ENCODE measurements around the gene CRACDL.

The CRACDL gene

DNA sequence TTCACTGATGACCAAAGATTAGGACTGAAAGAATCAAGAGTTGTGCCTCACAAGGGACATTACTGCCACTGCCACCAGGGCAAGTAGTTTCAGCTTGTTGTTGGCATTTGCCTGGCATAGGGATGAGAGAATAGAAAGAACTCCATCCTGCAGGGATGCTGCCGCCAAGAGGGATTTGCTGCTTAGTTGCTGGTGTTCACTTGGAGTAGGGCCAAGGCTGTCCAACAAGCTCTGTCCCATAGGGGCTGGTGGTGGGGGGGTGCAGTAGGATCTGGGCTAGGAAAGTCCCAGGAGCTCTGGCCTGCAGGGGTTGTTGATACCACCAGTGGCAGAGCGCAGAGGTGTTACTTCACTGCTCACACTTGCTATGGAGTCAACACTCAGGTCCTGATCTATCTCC is 120.2 kb downstream of the CRACDL start:
- DNase-seq (ENCODE audit: low read depth): no peak
- H3K4me3 ChIP-seq (ENCODE audit: low read depth, low read length): no peak overlapping the region
- TF ChIP-seq, protein P1, sequence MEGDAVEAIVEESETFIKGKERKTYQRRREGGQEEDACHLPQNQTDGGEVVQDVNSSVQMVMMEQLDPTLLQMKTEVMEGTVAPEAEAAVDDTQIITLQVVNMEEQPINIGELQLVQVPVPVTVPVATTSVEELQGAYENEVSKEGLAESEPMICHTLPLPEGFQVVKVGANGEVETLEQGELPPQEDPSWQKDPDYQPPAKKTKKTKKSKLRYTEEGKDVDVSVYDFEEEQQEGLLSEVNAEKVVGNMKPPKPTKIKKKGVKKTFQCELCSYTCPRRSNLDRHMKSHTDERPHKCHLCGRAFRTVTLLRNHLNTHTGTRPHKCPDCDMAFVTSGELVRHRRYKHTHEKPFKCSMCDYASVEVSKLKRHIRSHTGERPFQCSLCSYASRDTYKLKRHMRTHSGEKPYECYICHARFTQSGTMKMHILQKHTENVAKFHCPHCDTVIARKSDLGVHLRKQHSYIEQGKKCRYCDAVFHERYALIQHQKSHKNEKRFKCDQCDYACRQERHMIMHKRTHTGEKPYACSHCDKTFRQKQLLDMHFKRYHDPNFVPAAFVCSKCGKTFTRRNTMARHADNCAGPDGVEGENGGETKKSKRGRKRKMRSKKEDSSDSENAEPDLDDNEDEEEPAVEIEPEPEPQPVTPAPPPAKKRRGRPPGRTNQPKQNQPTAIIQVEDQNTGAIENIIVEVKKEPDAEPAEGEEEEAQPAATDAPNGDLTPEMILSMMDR (conservative IDR thresholded peaks at IDR 0.05; ENCODE audit: low read depth, low read length): no peak

DNA sequence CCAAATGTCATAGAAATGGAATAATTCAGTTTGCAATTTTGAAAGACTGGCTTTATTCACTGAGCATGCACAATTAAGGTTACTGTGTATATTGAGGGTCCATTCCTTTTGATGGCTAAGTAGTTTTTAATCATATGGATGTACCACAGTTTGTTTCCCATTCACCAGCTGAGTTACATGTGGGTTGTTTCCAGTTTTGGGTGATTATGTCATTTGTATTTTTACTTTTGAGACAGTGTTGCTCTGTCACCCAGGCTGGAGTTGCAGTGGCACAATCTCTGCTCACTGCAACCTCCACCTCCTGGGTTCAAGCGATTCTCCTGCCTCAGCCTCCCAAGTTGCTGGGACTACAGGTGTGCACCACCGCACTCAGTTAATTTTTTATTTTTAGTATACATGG is 124.3 kb downstream of the CRACDL start:
- no peak for DNase-seq (ENCODE audit: low read depth)
- no peak overlapping the region for H3K4me3 ChIP-seq (ENCODE audit: low read depth, low read length)
- TF ChIP-seq, protein P1 (conservative IDR thresholded peaks at IDR 0.05; ENCODE audit: low read depth, low read length): no peak

DNA sequence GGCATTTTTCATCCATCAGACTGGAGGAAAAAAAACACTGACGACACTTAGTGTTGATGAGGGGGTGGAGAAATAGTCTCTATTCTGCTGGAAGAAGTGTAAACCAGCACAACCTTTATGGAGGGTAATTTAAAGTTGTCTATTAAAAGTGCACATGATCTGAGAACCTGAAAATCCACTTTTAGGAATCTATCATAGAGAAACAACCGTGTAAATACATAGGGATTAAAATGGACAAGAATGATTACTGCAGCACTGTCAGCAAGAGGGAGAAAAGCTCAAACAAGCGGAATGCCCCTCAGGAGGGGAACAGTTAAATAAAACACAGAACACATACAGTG is 125.5 kb downstream of the CRACDL start:
- TF ChIP-seq, protein P1 (conservative IDR thresholded peaks at IDR 0.05; ENCODE audit: low read depth, low read length): no peak
- DNase-seq (ENCODE audit: low read depth): no peak
- no peak overlapping the region for H3K4me3 ChIP-seq (ENCODE audit: low read depth, low read length)

DNA sequence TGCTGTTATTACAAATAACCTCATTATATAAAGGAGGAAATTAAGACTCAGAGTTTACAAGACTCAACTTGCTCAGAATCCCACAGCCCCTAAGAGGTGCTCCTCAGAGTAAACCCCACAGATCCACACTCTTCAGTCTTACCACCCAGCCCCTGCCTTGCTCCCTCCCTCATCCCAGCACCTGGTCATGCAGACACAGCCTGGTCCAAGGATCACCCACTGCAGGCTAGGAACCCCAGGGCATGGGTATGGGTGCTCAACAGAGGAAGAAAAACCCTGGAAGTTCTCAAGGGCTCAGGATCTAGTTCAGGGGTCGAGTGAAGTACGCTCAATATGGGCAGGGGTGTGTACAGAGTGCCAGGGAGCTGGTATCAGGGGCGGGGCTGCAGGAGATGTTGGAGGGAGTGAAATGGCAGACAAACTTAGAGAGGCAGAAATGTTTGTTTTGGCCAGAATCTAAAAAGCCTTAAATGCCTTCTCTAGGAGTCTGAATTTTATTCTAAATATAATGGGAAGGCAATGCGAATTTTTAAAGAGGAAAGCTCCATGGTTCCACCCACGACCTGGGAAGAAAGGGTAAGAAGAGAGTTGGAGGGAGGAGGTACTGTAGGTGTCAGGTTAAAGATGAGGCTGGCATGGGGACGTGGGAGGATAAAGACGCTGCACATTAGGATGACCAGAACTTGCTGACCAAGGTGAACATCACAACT is 126.0 kb downstream of the CRACDL start:
- DNase-seq (ENCODE audit: low read depth): no peak
- no peak overlapping the region for H3K4me3 ChIP-seq (ENCODE audit: low read depth, low read length)
- TF ChIP-seq, protein P1 (conservative IDR thresholded peaks at IDR 0.05; ENCODE audit: low read depth, low read length): no peak

DNA sequence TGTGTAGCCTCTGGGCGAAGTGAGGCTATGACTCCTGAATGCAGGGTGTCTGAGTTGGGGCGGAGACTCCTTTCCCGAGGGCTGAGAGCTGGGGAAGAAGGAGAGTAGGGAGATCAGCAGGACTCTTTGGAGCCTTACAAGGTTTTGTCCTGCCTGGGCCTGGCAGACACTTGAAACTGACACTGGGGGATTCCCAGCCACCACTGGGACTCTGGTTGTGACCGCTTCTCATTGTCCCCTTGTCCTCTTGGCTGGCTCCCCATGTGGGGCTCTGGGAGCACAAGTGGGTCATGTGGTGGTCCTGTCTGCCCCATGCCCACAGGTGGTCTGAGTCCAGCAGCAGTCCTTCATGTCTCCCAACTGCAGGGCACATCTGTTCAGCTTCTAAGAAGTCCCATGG is 126.9 kb downstream of the CRACDL start:
- H3K4me3 ChIP-seq (ENCODE audit: low read depth, low read length): no peak overlapping the region
- no peak for DNase-seq (ENCODE audit: low read depth)
- TF ChIP-seq, protein P1 (conservative IDR thresholded peaks at IDR 0.05; ENCODE audit: low read depth, low read length): no peak

DNA sequence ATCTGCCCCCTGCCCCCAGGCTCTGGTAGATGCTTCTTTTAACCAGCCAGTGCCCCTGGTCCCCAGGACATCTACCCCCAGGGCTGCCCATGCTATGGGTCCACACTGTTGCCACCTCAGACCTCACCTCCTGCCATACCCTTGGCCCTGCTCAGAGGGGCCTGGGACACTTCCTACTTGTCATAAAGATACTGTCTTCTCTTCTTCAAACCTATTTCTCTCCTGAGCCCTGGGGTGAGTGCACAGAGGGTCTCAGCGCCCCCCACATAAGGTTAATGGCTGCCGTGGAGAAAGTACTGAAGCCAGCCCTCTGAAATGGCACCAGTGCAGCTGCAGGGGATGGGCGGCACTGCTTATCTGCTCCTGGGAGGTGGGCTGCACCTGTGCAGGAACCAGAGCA is 127.5 kb downstream of the CRACDL start:
- TF ChIP-seq, protein P1 (conservative IDR thresholded peaks at IDR 0.05; ENCODE audit: low read depth, low read length): no peak
- no peak overlapping the region for H3K4me3 ChIP-seq (ENCODE audit: low read depth, low read length)
- no peak for DNase-seq (ENCODE audit: low read depth)

DNA sequence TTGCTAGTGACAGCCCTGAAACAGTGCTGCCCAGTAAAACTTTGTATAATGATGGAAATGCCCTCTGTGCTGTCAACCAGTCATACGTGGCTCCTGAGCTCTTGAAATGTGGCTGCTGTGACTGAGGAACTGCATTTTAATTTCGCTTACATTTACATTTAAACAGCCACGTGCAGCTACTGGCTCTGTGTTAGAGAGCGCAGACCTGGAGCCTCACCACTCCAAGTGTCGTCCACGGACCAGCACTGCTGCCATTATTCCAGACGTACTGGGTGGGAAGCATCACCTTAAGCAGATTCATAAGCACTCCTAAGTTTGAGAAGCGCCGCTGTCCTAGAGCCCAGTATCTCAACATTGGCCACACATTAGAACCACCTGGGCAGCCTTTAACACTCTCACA is 128.1 kb downstream of the CRACDL start:
- DNase-seq (ENCODE audit: low read depth): no peak

More for the DNA sequence above, 128.1 kb downstream of the CRACDL start:
- TF ChIP-seq, protein P1 (conservative IDR thresholded peaks at IDR 0.05; ENCODE audit: low read depth, low read length): no peak
- no peak overlapping the region for H3K4me3 ChIP-seq (ENCODE audit: low read depth, low read length)
